Forelimb muscle (tissue), 1 donor: Measurements from ENCODE around the gene AK9. TPM values are rescaled to one million over a fixed set of nuclear protein-coding genes. Genes with fewer than 3 reads are reported as not detected.
"Not testable (repeated sequence)": the region's sequence is repeated elsewhere in the genome, so short reads cannot be mapped to it uniquely, and the experiment has no call there.

Experiments
- DNase-seq: peaks from one replicate; pipeline ENCODE4 v3.0.0-alpha.2; 2013; ENCODE audit warnings: low read depth
- polyA plus RNA-seq: library from polyadenylated mRNA; unstranded; fragments of 120-200 nt; gene quantifications from one replicate; pipeline ENCODE4 v1.2.1, GENCODE V29; 2013; ENCODE audit not compliant: insufficient read length

Gene AK9
- polyA plus RNA-seq, 1 donor = 6.5 TPM

GRCh38 chr6:109696355-109696754 is 5.4 kb upstream of the AK9 start:
- no peak for DNase-seq

GRCh38 chr6:109695468-109695867 is 4.5 kb upstream of the AK9 start:
- no peak for DNase-seq

GRCh38 chr6:109693111-109693510 is 2.1 kb upstream of the AK9 start:
- no peak for DNase-seq

- no peak for DNase-seq
These were observed 647 bp downstream of the AK9 start for GRCh38 chr6:109690373-109690736.

- no peak for DNase-seq
These were observed 3.7 kb downstream of the AK9 start for GRCh38 chr6:109687271-109687761.

GRCh38 chr6:109686566-109687265 is 4.3 kb downstream of the AK9 start:
- DNase-seq = no peak

GRCh38 chr6:109678661-109679505 is 12.1 kb downstream of the AK9 start:
- DNase-seq = not testable (repeated sequence)

- no peak for DNase-seq
These were observed 12.8 kb downstream of the AK9 start for GRCh38 chr6:109678240-109678639.

- DNase-seq = no peak
These were observed 14.3 kb downstream of the AK9 start for GRCh38 chr6:109676724-109677123.

GRCh38 chr6:109672839-109673238 is 18.2 kb downstream of the AK9 start:
- DNase-seq = no peak

- DNase-seq = no peak
These were observed 18.8 kb downstream of the AK9 start for GRCh38 chr6:109672175-109672574.

- DNase-seq = no peak
These were observed 19.3 kb downstream of the AK9 start for GRCh38 chr6:109671733-109672132.

- DNase-seq = no peak
These were observed 21.2 kb downstream of the AK9 start for GRCh38 chr6:109669811-109670210.

GRCh38 chr6:109662192-109662591 is 28.8 kb downstream of the AK9 start:
- no peak for DNase-seq

- no peak for DNase-seq
These were observed 30.3 kb downstream of the AK9 start for GRCh38 chr6:109660526-109661320.

- DNase-seq = no peak
These were observed 35.2 kb downstream of the AK9 start for GRCh38 chr6:109655761-109656262.

GRCh38 chr6:109653264-109653663 is 37.7 kb downstream of the AK9 start:
- DNase-seq = no peak

- DNase-seq = no peak
These were observed 46.9 kb downstream of the AK9 start for GRCh38 chr6:109644131-109644530.

- DNase-seq = no peak
These were observed 58.6 kb downstream of the AK9 start for GRCh38 chr6:109632405-109632804.

GRCh38 chr6:109631403-109631802 is 59.6 kb downstream of the AK9 start:
- DNase-seq = no peak

- DNase-seq = no peak
These were observed 62.6 kb downstream of the AK9 start for GRCh38 chr6:109628158-109629000.
